HepG2 (cell line): Measurements from ENCODE around the gene STX1B. TPM values are rescaled to one million over a fixed set of nuclear protein-coding genes. Genes with fewer than 3 reads are reported as not detected.

ENCODE experiments used
- ADNP ChIP-seq: sonication (generic); formaldehyde crosslinking; IDR thresholded peaks from 2 replicates; pipeline ENCODE4 v1.4.0; 2020; ENCODE audit warnings: missing genetic modification reagents
- CBX1 ChIP-seq: IDR thresholded peaks from one replicate; pipeline ENCODE4 v1.6.1; 2016; ENCODE audit warnings: antibody characterized with exemption, low read depth
- CREM ChIP-seq, 2 experiments: sonication (generic) in 1 of 2; formaldehyde crosslinking in 1 of 2; IDR thresholded peaks; 2 replicates each; pipeline versions ENCODE4 v1.4.0 to v1.6.1; 2016 to 2020; ENCODE audit warnings: antibody characterized with exemption in 1 of 2, mild to moderate bottlenecking in 1 of 2, missing genetic modification reagents in 1 of 2
- ELF4 ChIP-seq: sonication (generic); formaldehyde crosslinking; IDR thresholded peaks from 2 replicates; pipeline ENCODE4 v1.5.0; 2020; ENCODE audit warnings: missing genetic modification reagents, mild to moderate bottlenecking, moderate library complexity, borderline replicate concordance
- ETV5 ChIP-seq: IDR thresholded peaks from 2 replicates; pipeline ENCODE4 v1.6.1; 2018; ENCODE audit warnings: missing biosample characterization, missing genetic modification reagents, inconsistent platforms, borderline replicate concordance
- HMGA1 ChIP-seq: sonication (generic); formaldehyde crosslinking; conservative IDR thresholded peaks from 2 replicates; pipeline ENCODE4 v1.4.0; 2020; ENCODE audit warnings: missing genetic modification reagents
- IRF2 ChIP-seq: IDR thresholded peaks from 2 replicates; pipeline ENCODE4 v1.6.1; 2018; ENCODE audit warnings: missing genetic modification reagents, missing compliant biosample characterization
- NKX3-1 ChIP-seq: sonication (generic); formaldehyde crosslinking; IDR thresholded peaks from 2 replicates; pipeline ENCODE4 v1.5.0; 2020; ENCODE audit warnings: missing genetic modification reagents
- NONO ChIP-seq, 2 experiments: fragments of 450-650 bp in 1 of 2; sonication (generic) in 1 of 2; formaldehyde crosslinking in 1 of 2; IDR thresholded peaks in 1 of 2; conservative IDR thresholded peaks in 1 of 2; 2 replicates each; pipeline versions ENCODE4 v1.6.1 to v1.8.0; 2017 to 2022; ENCODE audit warnings: mild to moderate bottlenecking in 1 of 2, missing genetic modification reagents in 1 of 2, moderate library complexity in 1 of 2
- NR2F1 ChIP-seq, 2 experiments: fragments of 450-650 bp in 1 of 2; formaldehyde crosslinking in 1 of 2; IDR thresholded peaks; 2 replicates each; pipeline versions ENCODE4 v1.5.0 to v1.6.1; 2016 to 2020; ENCODE audit warnings: mild to moderate bottlenecking in 1 of 2, missing compliant biosample characterization in 1 of 2, missing genetic modification reagents in 1 of 2, moderate library complexity in 1 of 2
- TBL1XR1 ChIP-seq: fragments of 150-350 bp; IDR thresholded peaks from 2 replicates; pipeline ENCODE4 v1.6.1; 2014; ENCODE audit warnings: borderline replicate concordance, low read length; ENCODE audit not compliant: partially characterized antibody
- ZFP62 ChIP-seq: sonication (generic); formaldehyde crosslinking; IDR thresholded peaks from 2 replicates; pipeline ENCODE4 v1.4.0; 2020; ENCODE audit warnings: missing genetic modification reagents
- ZFYVE20 ChIP-seq: sonication (generic); formaldehyde crosslinking; IDR thresholded peaks from 2 replicates; pipeline ENCODE4 v1.8.0; 2023; ENCODE audit warnings: low read depth, mild to moderate bottlenecking, moderate library complexity, missing genetic modification reagents, borderline replicate concordance
- ZNF232 ChIP-seq: sonication (generic); formaldehyde crosslinking; IDR thresholded peaks from 2 replicates; pipeline ENCODE4 v1.4.0; 2020; ENCODE audit warnings: missing genetic modification reagents, borderline replicate concordance
- ZNF234 ChIP-seq: sonication (generic); formaldehyde crosslinking; conservative IDR thresholded peaks from 2 replicates; pipeline ENCODE4 v1.5.1; 2020; ENCODE audit warnings: mild to moderate bottlenecking, missing genetic modification reagents
- ZNF235 ChIP-seq: sonication (generic); formaldehyde crosslinking; IDR thresholded peaks from 2 replicates; pipeline ENCODE4 v1.8.1; 2023; ENCODE audit warnings: mild to moderate bottlenecking, missing genetic modification reagents, borderline replicate concordance
- ZNF629 ChIP-seq: sonication (generic); formaldehyde crosslinking; conservative IDR thresholded peaks from 2 replicates; pipeline ENCODE4 v1.5.0; 2020; ENCODE audit warnings: missing genetic modification reagents
- ZNF891 ChIP-seq: sonication (generic); formaldehyde crosslinking; IDR thresholded peaks from 2 replicates; pipeline ENCODE4 v1.5.0; 2020; ENCODE audit warnings: mild to moderate bottlenecking, missing genetic modification reagents
- ZSCAN31 ChIP-seq: sonication (generic); formaldehyde crosslinking; IDR thresholded peaks from 2 replicates; pipeline ENCODE4 v1.5.0; 2020; ENCODE audit warnings: low read depth, mild to moderate bottlenecking, missing genetic modification reagents
- polyA plus RNA-seq, 8 experiments: library from polyadenylated mRNA; depleted of rRNA in 3 of 8; stranded (reverse) in 7 of 8; unstranded in 1 of 8; fragments of >200 nt; fragmentation: Illumina TruSeq in 4 of 8; extraction: Trizol in 4 of 8; gene quantifications; 2 replicates each; pipeline versions ENCODE4 v1.2.1 to v1.2.3, GENCODE V29; 2011 to 2016; ENCODE audit warnings: low read depth in 4 of 8, missing spikeins in 1 of 8, mixed read lengths in 1 of 8; ENCODE audit not compliant: insufficient read depth in 1 of 8
- total RNA-seq, 5 experiments: library from RNA; depleted of rRNA; stranded (reverse); fragments of >200 nt; fragmentation: Illumina TruSeq; extraction: Trizol; gene quantifications; 2 replicates each; pipeline ENCODE4 v1.2.3, GENCODE V29; 2016; ENCODE audit warnings: low read depth in 1 of 5
- TF ChIP-seq, protein P1 (sequence below): sonication (generic); formaldehyde crosslinking; conservative IDR thresholded peaks from 2 replicates; pipeline ENCODE4 v1.4.0; 2020; ENCODE audit warnings: mild to moderate bottlenecking, missing genetic modification reagents, moderate library complexity
- TF ChIP-seq, protein P2 (sequence below): sonication (generic); formaldehyde crosslinking; IDR thresholded peaks from 2 replicates; pipeline ENCODE4 v1.4.0; 2020; ENCODE audit warnings: missing genetic modification reagents
- TF ChIP-seq, protein P3 (sequence below): sonication (generic); formaldehyde crosslinking; IDR thresholded peaks from 2 replicates; pipeline ENCODE4 v1.5.0; 2020; ENCODE audit warnings: missing genetic modification reagents
- TF ChIP-seq, protein P4 (sequence below): sonication (generic); formaldehyde crosslinking; IDR thresholded peaks from 2 replicates; pipeline ENCODE4 v1.4.0; 2020; ENCODE audit warnings: mild to moderate bottlenecking, missing genetic modification reagents

Gene STX1B
- total and polyA plus RNA-seq, 2 of the 13 experiments (the other 11 are each of a cell fraction or from before 2014, with no cell fraction given), result 2.1 to 3.0 TPM

DNA sequence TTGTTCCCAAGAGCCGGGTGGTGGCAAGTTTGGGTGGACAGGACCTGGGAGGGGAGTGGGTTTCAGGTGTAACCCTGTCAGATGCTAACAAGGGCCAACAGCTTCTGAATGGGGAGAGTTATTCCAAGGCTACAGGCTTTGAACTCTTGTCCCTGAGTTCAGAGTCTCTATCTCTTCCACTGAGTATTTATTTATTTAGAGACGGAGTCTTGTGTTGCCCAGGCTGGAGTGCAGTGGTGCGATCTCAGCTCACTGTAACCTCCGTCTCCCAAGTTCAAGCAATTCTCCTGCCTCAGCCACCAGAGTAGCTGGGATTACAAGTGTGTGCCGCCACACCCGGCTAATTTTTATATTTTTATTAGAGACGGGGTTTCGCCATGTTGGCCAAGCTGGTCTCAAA is 55.4 kb downstream of the STX1B start (continued):
- no peak for TF ChIP-seq ZFP62 (CRISPR knock-in tag)
- TF ChIP-seq ELF4 (CRISPR knock-in tag), result no peak
- TF ChIP-seq HMGA1 (CRISPR knock-in tag), result no peak
- TF ChIP-seq ETV5 (CRISPR knock-in tag), result no peak
- no peak for TF ChIP-seq TBL1XR1
- no peak for TF ChIP-seq NR2F1 (CRISPR knock-in tag; IDR thresholded peaks at IDR 0.05)
- TF ChIP-seq, protein P1, sequence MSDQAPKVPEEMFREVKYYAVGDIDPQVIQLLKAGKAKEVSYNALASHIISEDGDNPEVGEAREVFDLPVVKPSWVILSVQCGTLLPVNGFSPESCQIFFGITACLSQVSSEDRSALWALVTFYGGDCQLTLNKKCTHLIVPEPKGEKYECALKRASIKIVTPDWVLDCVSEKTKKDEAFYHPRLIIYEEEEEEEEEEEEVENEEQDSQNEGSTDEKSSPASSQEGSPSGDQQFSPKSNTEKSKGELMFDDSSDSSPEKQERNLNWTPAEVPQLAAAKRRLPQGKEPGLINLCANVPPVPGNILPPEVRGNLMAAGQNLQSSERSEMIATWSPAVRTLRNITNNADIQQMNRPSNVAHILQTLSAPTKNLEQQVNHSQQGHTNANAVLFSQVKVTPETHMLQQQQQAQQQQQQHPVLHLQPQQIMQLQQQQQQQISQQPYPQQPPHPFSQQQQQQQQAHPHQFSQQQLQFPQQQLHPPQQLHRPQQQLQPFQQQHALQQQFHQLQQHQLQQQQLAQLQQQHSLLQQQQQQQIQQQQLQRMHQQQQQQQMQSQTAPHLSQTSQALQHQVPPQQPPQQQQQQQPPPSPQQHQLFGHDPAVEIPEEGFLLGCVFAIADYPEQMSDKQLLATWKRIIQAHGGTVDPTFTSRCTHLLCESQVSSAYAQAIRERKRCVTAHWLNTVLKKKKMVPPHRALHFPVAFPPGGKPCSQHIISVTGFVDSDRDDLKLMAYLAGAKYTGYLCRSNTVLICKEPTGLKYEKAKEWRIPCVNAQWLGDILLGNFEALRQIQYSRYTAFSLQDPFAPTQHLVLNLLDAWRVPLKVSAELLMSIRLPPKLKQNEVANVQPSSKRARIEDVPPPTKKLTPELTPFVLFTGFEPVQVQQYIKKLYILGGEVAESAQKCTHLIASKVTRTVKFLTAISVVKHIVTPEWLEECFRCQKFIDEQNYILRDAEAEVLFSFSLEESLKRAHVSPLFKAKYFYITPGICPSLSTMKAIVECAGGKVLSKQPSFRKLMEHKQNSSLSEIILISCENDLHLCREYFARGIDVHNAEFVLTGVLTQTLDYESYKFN (CRISPR knock-in tag), result peak; percentile 93
- TF ChIP-seq ZNF234 (CRISPR knock-in tag), result no peak
- TF ChIP-seq, protein P2, sequence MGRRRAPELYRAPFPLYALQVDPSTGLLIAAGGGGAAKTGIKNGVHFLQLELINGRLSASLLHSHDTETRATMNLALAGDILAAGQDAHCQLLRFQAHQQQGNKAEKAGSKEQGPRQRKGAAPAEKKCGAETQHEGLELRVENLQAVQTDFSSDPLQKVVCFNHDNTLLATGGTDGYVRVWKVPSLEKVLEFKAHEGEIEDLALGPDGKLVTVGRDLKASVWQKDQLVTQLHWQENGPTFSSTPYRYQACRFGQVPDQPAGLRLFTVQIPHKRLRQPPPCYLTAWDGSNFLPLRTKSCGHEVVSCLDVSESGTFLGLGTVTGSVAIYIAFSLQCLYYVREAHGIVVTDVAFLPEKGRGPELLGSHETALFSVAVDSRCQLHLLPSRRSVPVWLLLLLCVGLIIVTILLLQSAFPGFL (CRISPR knock-in tag), result no peak
- TF ChIP-seq, protein P3, sequence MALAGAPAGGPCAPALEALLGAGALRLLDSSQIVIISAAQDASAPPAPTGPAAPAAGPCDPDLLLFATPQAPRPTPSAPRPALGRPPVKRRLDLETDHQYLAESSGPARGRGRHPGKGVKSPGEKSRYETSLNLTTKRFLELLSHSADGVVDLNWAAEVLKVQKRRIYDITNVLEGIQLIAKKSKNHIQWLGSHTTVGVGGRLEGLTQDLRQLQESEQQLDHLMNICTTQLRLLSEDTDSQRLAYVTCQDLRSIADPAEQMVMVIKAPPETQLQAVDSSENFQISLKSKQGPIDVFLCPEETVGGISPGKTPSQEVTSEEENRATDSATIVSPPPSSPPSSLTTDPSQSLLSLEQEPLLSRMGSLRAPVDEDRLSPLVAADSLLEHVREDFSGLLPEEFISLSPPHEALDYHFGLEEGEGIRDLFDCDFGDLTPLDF (CRISPR knock-in tag), result no peak
- TF ChIP-seq CBX1, result no peak
- no peak for TF ChIP-seq ADNP (CRISPR knock-in tag)
- no peak for TF ChIP-seq ZNF891 (CRISPR knock-in tag)
- no peak for TF ChIP-seq ZNF235
- TF ChIP-seq, protein P4, sequence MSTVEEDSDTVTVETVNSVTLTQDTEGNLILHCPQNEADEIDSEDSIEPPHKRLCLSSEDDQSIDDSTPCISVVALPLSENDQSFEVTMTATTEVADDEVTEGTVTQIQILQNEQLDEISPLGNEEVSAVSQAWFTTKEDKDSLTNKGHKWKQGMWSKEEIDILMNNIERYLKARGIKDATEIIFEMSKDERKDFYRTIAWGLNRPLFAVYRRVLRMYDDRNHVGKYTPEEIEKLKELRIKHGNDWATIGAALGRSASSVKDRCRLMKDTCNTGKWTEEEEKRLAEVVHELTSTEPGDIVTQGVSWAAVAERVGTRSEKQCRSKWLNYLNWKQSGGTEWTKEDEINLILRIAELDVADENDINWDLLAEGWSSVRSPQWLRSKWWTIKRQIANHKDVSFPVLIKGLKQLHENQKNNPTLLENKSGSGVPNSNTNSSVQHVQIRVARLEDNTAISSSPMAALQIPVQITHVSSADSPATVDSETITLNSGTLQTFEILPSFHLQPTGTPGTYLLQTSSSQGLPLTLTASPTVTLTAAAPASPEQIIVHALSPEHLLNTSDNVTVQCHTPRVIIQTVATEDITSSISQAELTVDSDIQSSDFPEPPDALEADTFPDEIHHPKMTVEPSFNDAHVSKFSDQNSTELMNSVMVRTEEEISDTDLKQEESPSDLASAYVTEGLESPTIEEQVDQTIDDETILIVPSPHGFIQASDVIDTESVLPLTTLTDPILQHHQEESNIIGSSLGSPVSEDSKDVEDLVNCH (CRISPR knock-in tag), result no peak
- TF ChIP-seq ZFYVE20, result no peak
- no peak for TF ChIP-seq NONO (IDR thresholded peaks at IDR 0.05)
- TF ChIP-seq NONO (CRISPR knock-in tag; conservative IDR thresholded peaks at IDR 0.05), result 0 out of 2 replicates have a peak, but pooled peaks have one; percentile 22
- no peak for TF ChIP-seq ZSCAN31 (CRISPR knock-in tag)
- 0 out of 2 replicates have a peak, but pooled peaks have one; percentile 21 for TF ChIP-seq ZNF629 (CRISPR knock-in tag)
- TF ChIP-seq ZNF232 (CRISPR knock-in tag), result no peak
- TF ChIP-seq NKX3-1 (CRISPR knock-in tag), result no peak
- TF ChIP-seq CREM (IDR thresholded peaks at IDR 0.05), result no peak; the same call in 1 of the 2 replicates
- TF ChIP-seq CREM (CRISPR knock-in tag; IDR thresholded peaks at IDR 0.05), result no peak
- no peak for TF ChIP-seq IRF2 (CRISPR knock-in tag)
